ENCODE measurements around the gene C1GALT1. TPM values are rescaled to one million over a fixed set of nuclear protein-coding genes. Genes with fewer than 3 reads are reported as not detected.

C1GALT1 gene
- total RNA-seq, 1 experiment from 2014 or later: 27.2 TPM

GRCh38 chr7:7237201-7237977 is 55.0 kb downstream of the C1GALT1 start:
- Histone ChIP-seq H3K27ac (ENCODE audit: low read depth, low read length) (no peak overlapping the region), H4K20me1 (ENCODE audit: insufficient read depth) (no peaks in the 10 kb centered on the region), H3K9me3 (ENCODE audit: control insufficient read depth in 1 of 2, insufficient read depth in 1 of 2, low read depth in 1 of 2, low read length in 2 of 2) (no peaks in the 10 kb centered on the region), H2AFZ (ENCODE audit: low read depth, low read length, poor library complexity, severe bottlenecking) (no peak overlapping the region), H3K9ac (ENCODE audit: low read length) (no peak overlapping the region), H3K4me1 (ENCODE audit: control insufficient read depth in 1 of 2, insufficient read depth in 2 of 2, low read length in 2 of 2) (no peaks in the 10 kb centered on the region), H3K4me2 (ENCODE audit: low read length) (no peak overlapping the region), H3K27me3 (ENCODE audit: insufficient read depth, low read length) (no peaks in the 10 kb centered on the region), H3K79me2 (ENCODE audit: insufficient read depth, low read length) (peaks cover 13% of the 10 kb centered on the region; the same call in 1 of the 2 replicates), H3K4me3 (replicated peaks in 1 of 2; ENCODE audit: low read depth in 1 of 2, low read length in 2 of 2) (no peak overlapping the region), H3K36me3 (ENCODE audit: control insufficient read depth in 1 of 2, insufficient read depth in 2 of 2, low read length in 2 of 2) (peaks cover 0 to 5% of the 10 kb centered on the region in 2 experiments; a peak in 1 of 4 replicates), H3K9me2 (ENCODE audit: insufficient read depth) (no peaks in the 10 kb centered on the region)
- intact Hi-C loops (cut with micrococcal nuclease): no loop called here
- no peak for ATAC-seq
- no peak for TF ChIP-seq YY1 (IDR thresholded peaks at IDR 0.05; ENCODE audit: extremely low read depth, insufficient replicate concordance, low read depth, low read length)
- TF ChIP-seq POLR2A (IDR thresholded peaks at IDR 0.05; ENCODE audit: borderline replicate concordance, extremely low read depth, insufficient read depth, insufficient read length): no peak
- no peak for TF ChIP-seq ELF1 (IDR thresholded peaks at IDR 0.05; ENCODE audit: borderline replicate concordance, low read depth)
- TF ChIP-seq ZNF274 (IDR thresholded peaks at IDR 0.05; ENCODE audit: low read depth, low read length): no peak
- TF ChIP-seq FOSL1 (IDR thresholded peaks at IDR 0.05; ENCODE audit: low read depth): no peak
- no peak for TF ChIP-seq ZBTB33 (IDR thresholded peaks at IDR 0.05; ENCODE audit: extremely low read depth, insufficient replicate concordance, low read length)
- TF ChIP-seq EZH2phosphoT487 (IDR thresholded peaks at IDR 0.05; ENCODE audit: borderline replicate concordance): no peak
- no peak for TF ChIP-seq CTCF (IDR thresholded peaks at IDR 0.05 in 2 of 3, conservative IDR thresholded peaks at IDR 0.05 in 1 of 3; ENCODE audit: borderline replicate concordance in 1 of 3, insufficient read depth in 1 of 3, low read depth in 2 of 3, low read length in 2 of 3)
- no peak for TF ChIP-seq REST (IDR thresholded peaks at IDR 0.05; ENCODE audit: low read depth)
- DNase-seq (ENCODE audit: low read depth, low spot score): no peak
- BruUV-seq (replicated peaks): no TSS peak
- POLR2A ChIA-PET: no interaction called here
- RAD21 ChIA-PET (ENCODE audit: low non-redundant PET in 1 of 2, low total read pairs in 2 of 2, uncharacterized antibody in 2 of 2, unreplicated experiment in 2 of 2): no interaction called here
- CTCF ChIA-PET: no interaction called here

Measured in HCT116 (cell line).